Adrenal gland (tissue), 5 donors: ENCODE data around the gene CT47C1.

Experiments
- POLR2A ChIP-seq, 2 donors: fragments of 450-650 bp; IDR thresholded peaks; one replicate each; pipeline ENCODE4 v1.6.1; 2017; ENCODE audit warnings: antibody characterized with exemption in 2 of 2, mild to moderate bottlenecking in 2 of 2, moderate library complexity in 1 of 2
- TF ChIP-seq, protein P1 (sequence below), 6 experiments: fragments of 450-650 bp in 4 of 6; fragments of 200-600 bp in 2 of 6; sonication (generic) in 1 of 6; IDR thresholded peaks; 1 replicate in 5 of 6; 2 replicates in 1 of 6; pipeline versions ENCODE4 v1.5.1 to v1.8.0; 2016 to 2021; ENCODE audit warnings: antibody characterized with exemption in 6 of 6, mild to moderate bottlenecking in 2 of 6, moderate library complexity in 1 of 6
- donor health status: DM: no; HTN: no; CAD: no.

DNA sequence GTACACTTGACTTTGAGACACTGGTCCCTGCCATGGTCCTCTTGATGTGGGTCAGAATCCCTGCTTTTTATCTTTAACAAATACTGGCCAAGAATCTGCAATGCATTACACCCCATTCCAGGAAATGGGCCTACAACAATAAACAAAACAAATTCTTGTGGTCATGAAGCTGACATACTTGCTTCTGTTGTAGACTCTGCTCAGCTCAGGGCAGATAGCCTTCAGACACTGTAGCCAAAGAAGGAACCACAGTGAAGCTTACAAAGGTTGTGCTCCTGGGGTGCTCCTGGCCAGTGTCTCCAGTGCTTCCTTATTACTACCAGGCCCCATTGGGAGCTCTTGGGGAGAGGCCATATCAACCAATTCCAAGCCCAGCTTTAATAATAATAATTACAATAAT lies 33.0 kb downstream of the CT47C1 start:
- TF ChIP-seq, protein P1, sequence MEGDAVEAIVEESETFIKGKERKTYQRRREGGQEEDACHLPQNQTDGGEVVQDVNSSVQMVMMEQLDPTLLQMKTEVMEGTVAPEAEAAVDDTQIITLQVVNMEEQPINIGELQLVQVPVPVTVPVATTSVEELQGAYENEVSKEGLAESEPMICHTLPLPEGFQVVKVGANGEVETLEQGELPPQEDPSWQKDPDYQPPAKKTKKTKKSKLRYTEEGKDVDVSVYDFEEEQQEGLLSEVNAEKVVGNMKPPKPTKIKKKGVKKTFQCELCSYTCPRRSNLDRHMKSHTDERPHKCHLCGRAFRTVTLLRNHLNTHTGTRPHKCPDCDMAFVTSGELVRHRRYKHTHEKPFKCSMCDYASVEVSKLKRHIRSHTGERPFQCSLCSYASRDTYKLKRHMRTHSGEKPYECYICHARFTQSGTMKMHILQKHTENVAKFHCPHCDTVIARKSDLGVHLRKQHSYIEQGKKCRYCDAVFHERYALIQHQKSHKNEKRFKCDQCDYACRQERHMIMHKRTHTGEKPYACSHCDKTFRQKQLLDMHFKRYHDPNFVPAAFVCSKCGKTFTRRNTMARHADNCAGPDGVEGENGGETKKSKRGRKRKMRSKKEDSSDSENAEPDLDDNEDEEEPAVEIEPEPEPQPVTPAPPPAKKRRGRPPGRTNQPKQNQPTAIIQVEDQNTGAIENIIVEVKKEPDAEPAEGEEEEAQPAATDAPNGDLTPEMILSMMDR (IDR thresholded peaks at IDR 0.05) = no peak
- no peak for TF ChIP-seq POLR2A (IDR thresholded peaks at IDR 0.05)
